Measurements from ENCODE around the gene NLRX1. TPM values are rescaled to one million over a fixed set of nuclear protein-coding genes. Genes with fewer than 3 reads are reported as not detected.

NLRX1 gene
- total and polyA plus RNA-seq, 2 donors (not counting 1 experiment from before 2014, with no cell fraction given), result 6.6 to 21.3 TPM

DNA sequence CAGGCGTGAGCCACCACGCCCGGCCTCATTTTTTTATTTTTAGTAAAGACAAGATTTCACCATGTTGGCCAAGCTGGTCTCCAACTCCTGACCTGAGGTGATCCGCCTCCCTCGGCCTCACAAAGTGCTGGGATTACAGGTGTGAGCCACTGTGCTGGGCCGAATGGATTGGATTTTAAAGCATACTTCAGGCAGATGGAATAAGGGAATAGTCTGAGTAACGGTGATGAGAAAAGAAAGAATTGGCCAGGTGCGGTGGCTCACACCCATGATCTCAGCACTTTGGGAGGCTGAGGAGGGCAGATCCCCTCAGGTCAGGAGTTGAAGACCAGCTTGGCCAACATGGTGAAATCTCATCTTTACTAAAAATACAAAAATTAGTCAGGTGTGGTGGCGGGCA is 35.5 kb downstream of the NLRX1 start:
- Histone ChIP-seq H3K4me2 (ENCODE audit: extremely low read depth, insufficient read depth, low read length) (no peak overlapping the region), H3K36me3 (ENCODE audit: control insufficient read depth, insufficient read depth, low read length) (no peaks in the 10 kb centered on the region)

DNA sequence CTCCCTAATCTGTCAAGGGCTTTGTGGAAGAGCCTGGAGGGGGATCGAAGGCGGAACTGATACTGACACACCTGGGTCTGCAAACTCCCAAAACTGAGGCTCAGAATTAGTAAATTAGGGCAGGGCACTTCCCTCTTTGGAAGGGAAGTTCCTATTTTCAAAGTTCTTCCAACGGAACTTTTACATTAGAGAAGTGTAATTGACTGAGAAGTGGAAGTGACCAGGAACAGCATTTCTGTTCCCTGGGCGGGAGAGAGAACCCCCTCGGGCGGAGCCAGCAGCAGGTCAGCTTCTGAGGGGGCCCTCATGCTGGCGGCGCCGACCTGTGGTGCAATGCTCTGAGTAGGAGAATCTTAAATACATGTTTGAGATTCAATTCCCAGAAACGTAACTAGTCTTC is 36.6 kb downstream of the NLRX1 start:
- no peak overlapping the region for H3K27ac ChIP-seq (ENCODE audit: insufficient read depth, low read length)
- H2AFZ ChIP-seq (ENCODE audit: low read length), result peak overlapping the region; percentile 73
- no peaks in the 10 kb centered on the region for H3K9me3 ChIP-seq (ENCODE audit: control insufficient read depth, insufficient read depth, low read depth, low read length)
- no peak for DNase-seq (ENCODE audit: low read depth in 2 of 2)
- TF ChIP-seq, protein P1, sequence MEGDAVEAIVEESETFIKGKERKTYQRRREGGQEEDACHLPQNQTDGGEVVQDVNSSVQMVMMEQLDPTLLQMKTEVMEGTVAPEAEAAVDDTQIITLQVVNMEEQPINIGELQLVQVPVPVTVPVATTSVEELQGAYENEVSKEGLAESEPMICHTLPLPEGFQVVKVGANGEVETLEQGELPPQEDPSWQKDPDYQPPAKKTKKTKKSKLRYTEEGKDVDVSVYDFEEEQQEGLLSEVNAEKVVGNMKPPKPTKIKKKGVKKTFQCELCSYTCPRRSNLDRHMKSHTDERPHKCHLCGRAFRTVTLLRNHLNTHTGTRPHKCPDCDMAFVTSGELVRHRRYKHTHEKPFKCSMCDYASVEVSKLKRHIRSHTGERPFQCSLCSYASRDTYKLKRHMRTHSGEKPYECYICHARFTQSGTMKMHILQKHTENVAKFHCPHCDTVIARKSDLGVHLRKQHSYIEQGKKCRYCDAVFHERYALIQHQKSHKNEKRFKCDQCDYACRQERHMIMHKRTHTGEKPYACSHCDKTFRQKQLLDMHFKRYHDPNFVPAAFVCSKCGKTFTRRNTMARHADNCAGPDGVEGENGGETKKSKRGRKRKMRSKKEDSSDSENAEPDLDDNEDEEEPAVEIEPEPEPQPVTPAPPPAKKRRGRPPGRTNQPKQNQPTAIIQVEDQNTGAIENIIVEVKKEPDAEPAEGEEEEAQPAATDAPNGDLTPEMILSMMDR (conservative IDR thresholded peaks at IDR 0.05 in 1 of 2, IDR thresholded peaks at IDR 0.05 in 1 of 2; ENCODE audit: low read depth in 1 of 2, low read length in 2 of 2), result no peak
- no peak for TF ChIP-seq EZH2 (IDR thresholded peaks at IDR 0.05; ENCODE audit: low read length, missing control alignments)
- H4K20me1 ChIP-seq (ENCODE audit: control insufficient read depth, extremely low read depth, insufficient read depth, low read length), result no peaks in the 10 kb centered on the region
- no peaks in the 10 kb centered on the region for H3K27me3 ChIP-seq (ENCODE audit: control insufficient read depth, insufficient read depth, low read length)
- H3K9ac ChIP-seq (ENCODE audit: insufficient read depth, low read length), result no peak overlapping the region
- no peaks in the 10 kb centered on the region for H3K36me3 ChIP-seq (ENCODE audit: control insufficient read depth, insufficient read depth, low read length)
- H3K4me3 ChIP-seq (replicated peaks in 1 of 4; ENCODE audit: control extremely low read depth in 1 of 4, insufficient read depth in 1 of 4, low read depth in 3 of 4, low read length in 4 of 4), result peak overlapping the region in 3 of 4 experiments; percentile 41 to 93 (median 50)
- H3K79me2 ChIP-seq (ENCODE audit: control insufficient read depth, insufficient read depth, low read length), result peaks cover 37% of the 10 kb centered on the region
- H3K4me2 ChIP-seq (ENCODE audit: extremely low read depth, insufficient read depth, low read length), result peak overlapping the region; percentile 77
- H3K4me1 ChIP-seq (ENCODE audit: control insufficient read depth, extremely low read depth, insufficient read depth, low read length), result peaks cover 5% of the 10 kb centered on the region

More for the DNA sequence above, 35.5 kb downstream of the NLRX1 start:
- Histone ChIP-seq H3K4me1 (ENCODE audit: control insufficient read depth, extremely low read depth, insufficient read depth, low read length) (peaks cover 5% of the 10 kb centered on the region), H3K27ac (ENCODE audit: insufficient read depth, low read length) (no peak overlapping the region), H3K27me3 (ENCODE audit: control insufficient read depth, insufficient read depth, low read length) (no peaks in the 10 kb centered on the region), H2AFZ (ENCODE audit: low read length) (no peak overlapping the region), H4K20me1 (ENCODE audit: control insufficient read depth, extremely low read depth, insufficient read depth, low read length) (no peaks in the 10 kb centered on the region), H3K79me2 (ENCODE audit: control insufficient read depth, insufficient read depth, low read length) (peaks cover 27% of the 10 kb centered on the region), H3K9me3 (ENCODE audit: control insufficient read depth, insufficient read depth, low read depth, low read length) (no peaks in the 10 kb centered on the region), H3K4me3 (replicated peaks in 1 of 4; ENCODE audit: control extremely low read depth in 1 of 4, insufficient read depth in 1 of 4, low read depth in 3 of 4, low read length in 4 of 4) (no peak overlapping the region), H3K9ac (ENCODE audit: insufficient read depth, low read length) (no peak overlapping the region)
- no peak for DNase-seq (ENCODE audit: low read depth in 2 of 2)
- TF ChIP-seq, protein P1 (conservative IDR thresholded peaks at IDR 0.05 in 1 of 2, IDR thresholded peaks at IDR 0.05 in 1 of 2; ENCODE audit: low read depth in 1 of 2, low read length in 2 of 2), result no peak
- no peak for TF ChIP-seq EZH2 (IDR thresholded peaks at IDR 0.05; ENCODE audit: low read length, missing control alignments)

DNA sequence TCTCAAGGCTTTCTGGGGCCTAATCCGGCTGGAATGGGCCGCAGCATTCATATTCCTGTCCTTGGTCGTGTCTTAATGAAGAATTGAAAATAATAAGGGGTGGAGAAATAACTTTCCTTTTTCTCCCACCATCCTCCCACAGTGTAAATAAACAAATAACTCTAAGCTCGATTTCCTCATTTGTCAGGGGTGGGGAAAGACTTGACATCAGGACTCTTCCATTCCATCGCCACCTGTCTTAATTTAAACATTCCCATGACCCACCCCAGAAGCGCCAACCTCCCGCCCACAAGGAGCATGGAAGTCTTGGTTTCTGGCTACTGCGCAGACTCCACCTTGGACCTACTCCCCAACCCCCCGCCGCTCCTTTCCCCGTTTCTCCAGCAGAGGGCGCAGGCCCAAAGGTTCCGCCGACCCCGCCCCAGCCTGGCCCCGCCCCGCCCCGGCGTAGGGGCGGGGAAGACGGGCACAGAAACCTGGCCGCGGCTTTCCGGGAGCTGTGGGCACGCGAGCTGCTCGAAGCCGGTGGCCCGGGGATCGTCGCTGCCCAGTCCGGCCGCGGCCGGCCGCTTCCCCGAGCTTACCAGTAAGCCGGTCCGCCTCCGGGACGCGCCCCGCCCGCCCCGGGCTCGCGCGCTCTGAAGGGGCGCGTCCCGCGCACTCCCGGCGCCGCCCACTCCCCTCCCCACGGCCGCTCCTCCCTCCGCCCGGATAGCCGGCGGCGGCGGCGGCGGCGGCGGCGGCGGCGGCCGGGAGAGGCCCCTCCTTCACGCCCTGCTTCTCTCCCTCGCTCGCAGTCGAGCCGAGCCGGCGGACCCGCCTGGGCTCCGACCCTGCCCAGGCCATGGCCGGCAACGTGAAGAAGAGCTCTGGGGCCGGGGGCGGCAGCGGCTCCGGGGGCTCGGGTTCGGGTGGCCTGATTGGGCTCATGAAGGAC is 37.3 kb downstream of the NLRX1 start, which contains the start of gene CBL:
Gene CBL, plus strand, starts transcription at position 766 of the 937 bp plus-strand sequence. Its CDS starts 79 bp downstream, at position 845.
- no peaks in the 10 kb centered on the region for H3K36me3 ChIP-seq (ENCODE audit: control insufficient read depth, insufficient read depth, low read length)
- H3K9ac ChIP-seq (ENCODE audit: insufficient read depth, low read length), result peak within 1 kb of the TSS; percentile 72
- peak within 1 kb of the TSS; percentile 92 to 99 (median 92) for H3K4me3 ChIP-seq (replicated peaks in 1 of 4; ENCODE audit: control extremely low read depth in 1 of 4, insufficient read depth in 1 of 4, low read depth in 3 of 4, low read length in 4 of 4)
- peak; percentile 72 to 87 for DNase-seq (ENCODE audit: low read depth in 2 of 2)
- H2AFZ ChIP-seq (ENCODE audit: low read length), result peak within 1 kb of the TSS; percentile 73
- peaks cover 45% of the 10 kb centered on the region for H3K79me2 ChIP-seq (ENCODE audit: control insufficient read depth, insufficient read depth, low read length)
- peaks cover 5% of the 10 kb centered on the region for H3K4me1 ChIP-seq (ENCODE audit: control insufficient read depth, extremely low read depth, insufficient read depth, low read length)
- H4K20me1 ChIP-seq (ENCODE audit: control insufficient read depth, extremely low read depth, insufficient read depth, low read length), result no peaks in the 10 kb centered on the region
- H3K9me3 ChIP-seq (ENCODE audit: control insufficient read depth, insufficient read depth, low read depth, low read length), result no peaks in the 10 kb centered on the region
- peak within 1 kb of the TSS; percentile 85 for H3K4me2 ChIP-seq (ENCODE audit: extremely low read depth, insufficient read depth, low read length)
- no peaks in the 10 kb centered on the region for H3K27me3 ChIP-seq (ENCODE audit: control insufficient read depth, insufficient read depth, low read length)
- H3K27ac ChIP-seq (ENCODE audit: insufficient read depth, low read length), result peak within 1 kb of the TSS; percentile 75
- TF ChIP-seq EZH2 (IDR thresholded peaks at IDR 0.05; ENCODE audit: low read length, missing control alignments), result no peak
- TF ChIP-seq, protein P1 (conservative IDR thresholded peaks at IDR 0.05 in 1 of 2, IDR thresholded peaks at IDR 0.05 in 1 of 2; ENCODE audit: low read depth in 1 of 2, low read length in 2 of 2), result peak; percentile 65 to 74
